B cell (primary cell): ENCODE results near the gene MEGF8. TPM values are rescaled to one million over a fixed set of nuclear protein-coding genes. Genes with fewer than 3 reads are reported as not detected.
A peak's percentile ranks its signal among the peaks of the same experiment; 100 is the strongest.

Source experiments
- ATAC-seq: fragments of 200-7000 bp; cut with Tn5 transposase; one replicate; pipeline ENCODE4 v1.10.0; 2021; ENCODE audit warnings: low read depth, mild to moderate bottlenecking, moderate number of reproducible peaks, moderate library complexity
- CTCF ChIA-PET: fragments of 350-600 bp; sonication (Branson Sonifier 250); formaldehyde crosslinking; loops from one replicate; lab custom pipeline; 2021; ENCODE audit warnings: antibody characterized with exemption, inconsistent platforms; lab: Charles Lee
- POLR2A ChIA-PET: fragments of 350-600 bp; sonication (Branson Sonifier 250); formaldehyde crosslinking; loops from one replicate; lab custom pipeline; 2021; ENCODE audit warnings: antibody characterized with exemption; lab: Charles Lee
- DNase-seq: peaks from one replicate; pipeline ENCODE4 v3.0.0; 2013
- H2AFZ ChIP-seq: 2 replicates; pipeline ENCODE4 v1.6.1; 2012; ENCODE audit warnings: mild to moderate bottlenecking, low read depth, low read length; ENCODE audit not compliant: insufficient read depth, poor library complexity, severe bottlenecking
- H3K27ac ChIP-seq, 2 donors: 1 replicate in 1 of 2; 2 replicates in 1 of 2; pipeline ENCODE4 v1.5.1; 2012 to 2013; ENCODE audit warnings: low read length in 2 of 2, mild to moderate bottlenecking in 2 of 2, moderate library complexity in 1 of 2
- H3K27me3 ChIP-seq, 4 experiments: fragments of 200-600 bp in 1 of 4; sonication (generic) in 1 of 4; replicated peaks in 1 of 4; 1 replicate in 2 of 4; 2 replicates in 2 of 4; pipeline versions ENCODE4 v1.6.1 to v1.7.0; 2013 to 2016; ENCODE audit warnings: low read length in 3 of 4, mild to moderate bottlenecking in 2 of 4, mixed read lengths in 1 of 4, moderate library complexity in 1 of 4; ENCODE audit not compliant: insufficient read depth in 4 of 4, control insufficient read depth in 3 of 4; ENCODE audit errors: control extremely low read depth in 1 of 4
- H3K36me3 ChIP-seq, 2 experiments: replicated peaks in 1 of 2; 1 replicate in 1 of 2; 2 replicates in 1 of 2; pipeline versions ENCODE4 v1.6.1 to v1.7.1; 2013; ENCODE audit warnings: low read length in 1 of 2; ENCODE audit not compliant: insufficient read depth in 2 of 2, control insufficient read depth in 1 of 2; ENCODE audit errors: control extremely low read depth in 1 of 2, extremely low read depth in 1 of 2
- H3K4me1 ChIP-seq, 2 donors: fragments of 200-600 bp in 1 of 2; sonication (generic) in 1 of 2; 1 replicate in 1 of 2; 2 replicates in 1 of 2; pipeline versions ENCODE4 v1.5.1 to v1.6.1; 2013 to 2017; ENCODE audit warnings: low read length in 2 of 2; ENCODE audit not compliant: control insufficient read depth in 2 of 2, insufficient read depth in 2 of 2
- H3K4me2 ChIP-seq: replicated peaks from 2 replicates; pipeline ENCODE3; 2012; ENCODE audit warnings: mild to moderate bottlenecking, low read depth, low read length; ENCODE audit not compliant: poor library complexity, severe bottlenecking
- H3K4me3 ChIP-seq, 5 experiments: fragments of 200-600 bp in 1 of 5; sonication (generic) in 1 of 5; 1 replicate in 3 of 5; 2 replicates in 2 of 5; pipeline versions ENCODE4 v1.5.1 to v1.7.0; 2011 to 2016; ENCODE audit warnings: low read length in 4 of 5, mild to moderate bottlenecking in 4 of 5, low read depth in 2 of 5, control low read depth in 1 of 5, moderate library complexity in 1 of 5; ENCODE audit not compliant: insufficient read depth in 1 of 5; ENCODE audit errors: control extremely low read depth in 1 of 5, extremely low read depth in 1 of 5
- H3K79me2 ChIP-seq: fragments of 200-600 bp; sonication (generic); one replicate; pipeline ENCODE4 v1.6.0; 2016; ENCODE audit warnings: low read length; ENCODE audit not compliant: control insufficient read depth, insufficient read depth
- H3K9ac ChIP-seq: fragments of 200-600 bp; sonication (generic); 2 replicates; pipeline ENCODE4 v1.6.1; 2017; ENCODE audit warnings: mild to moderate bottlenecking, low read length, moderate library complexity
- H3K9me3 ChIP-seq, 3 donors: one replicate each; pipeline versions ENCODE4 v1.6.1 to v1.7.1; 2013; ENCODE audit warnings: low read length in 2 of 3; ENCODE audit not compliant: control insufficient read depth in 2 of 3, insufficient read depth in 1 of 3; ENCODE audit errors: control extremely low read depth in 1 of 3
- H4K20me1 ChIP-seq: 2 replicates; pipeline ENCODE4 v1.6.0; 2012; ENCODE audit warnings: mild to moderate bottlenecking, low read length; ENCODE audit not compliant: insufficient read depth, control insufficient read depth, poor library complexity, severe bottlenecking
- H3K27ac Mint-ChIP-seq: one replicate; pipeline ENCODE4 v1.8.0; 2021; ENCODE audit warnings: mixed read lengths
- H3K27me3 Mint-ChIP-seq: one replicate; pipeline ENCODE4 v1.8.0; 2021; ENCODE audit warnings: mixed read lengths
- H3K4me1 Mint-ChIP-seq: one replicate; pipeline ENCODE4 v1.8.0; 2021; ENCODE audit warnings: mixed read lengths
- H3K4me3 Mint-ChIP-seq: one replicate; pipeline ENCODE4 v1.8.0; 2021; ENCODE audit warnings: mixed read lengths
- H3K9me3 Mint-ChIP-seq: one replicate; pipeline ENCODE4 v1.8.0; 2022; ENCODE audit warnings: mixed read lengths; ENCODE audit not compliant: insufficient read depth
- EZH2 ChIP-seq: IDR thresholded peaks from 2 replicates; pipeline ENCODE4 v1.6.1; 2012; ENCODE audit warnings: borderline replicate concordance, low read depth, mild to moderate bottlenecking, moderate library complexity, low read length; ENCODE audit not compliant: insufficient read depth, poor library complexity, severe bottlenecking
- WGBS: methylation state at CpG from one replicate; pipeline ENCODE4 v1.1.5; 2013; ENCODE audit warnings: missing lambda C conversion rate; ENCODE audit not compliant: insufficient coverage; 5-methylcytosine and 5-hydroxymethylcytosine counted together
- intact Hi-C: fragments of 100-400 bp; cut with micrococcal nuclease; formaldehyde crosslinking; loops from one replicate; pipeline ENCODE4 v1.10.0; 2022
- polyA plus RNA-seq: library from polyadenylated mRNA; depleted of rRNA; stranded (reverse); fragments of >200 nt; gene quantifications from 2 replicates; pipeline ENCODE4 v1.2.3, GENCODE V29; 2012
- total RNA-seq, 2 donors: library from RNA; stranded (reverse); fragments of 120-200 nt in 1 of 2; gene quantifications; 1 replicate in 1 of 2; 2 replicates in 1 of 2; pipeline versions ENCODE4 v1.2.3 to v1.2.4, GENCODE V29; 2013 to 2022
- TF ChIP-seq, protein P1 (sequence below): fragments of 200-600 bp; IDR thresholded peaks from one replicate; pipeline ENCODE4 v1.8.0; 2022; ENCODE audit warnings: antibody characterized with exemption, mild to moderate bottlenecking

MEGF8 gene
- total and polyA plus RNA-seq, 2 donors (not counting 1 experiment from before 2014, with no cell fraction given), result 8.2 to 26.5 TPM

GRCh38 chr19:42401365-42402303 lies 76.2 kb downstream of the MEGF8 start:
- H3K4me3 Mint-ChIP-seq, result peak overlapping the region; percentile 89
- TF ChIP-seq EZH2, result no peak
- TF ChIP-seq, protein P1, sequence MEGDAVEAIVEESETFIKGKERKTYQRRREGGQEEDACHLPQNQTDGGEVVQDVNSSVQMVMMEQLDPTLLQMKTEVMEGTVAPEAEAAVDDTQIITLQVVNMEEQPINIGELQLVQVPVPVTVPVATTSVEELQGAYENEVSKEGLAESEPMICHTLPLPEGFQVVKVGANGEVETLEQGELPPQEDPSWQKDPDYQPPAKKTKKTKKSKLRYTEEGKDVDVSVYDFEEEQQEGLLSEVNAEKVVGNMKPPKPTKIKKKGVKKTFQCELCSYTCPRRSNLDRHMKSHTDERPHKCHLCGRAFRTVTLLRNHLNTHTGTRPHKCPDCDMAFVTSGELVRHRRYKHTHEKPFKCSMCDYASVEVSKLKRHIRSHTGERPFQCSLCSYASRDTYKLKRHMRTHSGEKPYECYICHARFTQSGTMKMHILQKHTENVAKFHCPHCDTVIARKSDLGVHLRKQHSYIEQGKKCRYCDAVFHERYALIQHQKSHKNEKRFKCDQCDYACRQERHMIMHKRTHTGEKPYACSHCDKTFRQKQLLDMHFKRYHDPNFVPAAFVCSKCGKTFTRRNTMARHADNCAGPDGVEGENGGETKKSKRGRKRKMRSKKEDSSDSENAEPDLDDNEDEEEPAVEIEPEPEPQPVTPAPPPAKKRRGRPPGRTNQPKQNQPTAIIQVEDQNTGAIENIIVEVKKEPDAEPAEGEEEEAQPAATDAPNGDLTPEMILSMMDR, result peak; percentile 82
- peak overlapping the region; percentile 95 for H3K4me2 ChIP-seq
- H3K27me3 ChIP-seq, result no peaks in the 10 kb centered on the region
- ChIA-PET CTCF (interaction anchor here (0.5 to 3.1 kb wide), 19 partner anchors 10 to 323 kb away, joined by 3 to 27 read pairs (median 6); partner anchors contain the start of genes CEACAM1 and CNFN), POLR2A (interaction anchor here (0.5 to 0.6 kb wide), 2 partner anchors 10 to 37 kb away, joined by 3 to 6 read pairs; no protein-coding TSS in a partner anchor)
- H3K9me3 Mint-ChIP-seq, result no peaks in the 10 kb centered on the region
- peak overlapping the region; percentile 87 for H3K27ac Mint-ChIP-seq
- H3K4me1 ChIP-seq, result peaks cover 21 to 35% of the 10 kb centered on the region in 2 donors
- H3K27ac ChIP-seq, result peak overlapping the region in 1 of 2 donors; percentile 15
- peaks cover 41% of the 10 kb centered on the region for H3K4me1 Mint-ChIP-seq
- H3K79me2 ChIP-seq, result peaks cover 33% of the 10 kb centered on the region
- peak overlapping the region; percentile 60 for H3K9ac ChIP-seq
- peak overlapping the region; percentile 79 for H2AFZ ChIP-seq
- H4K20me1 ChIP-seq, result no peaks in the 10 kb centered on the region
- H3K36me3 ChIP-seq, result peaks cover 0 to 21% of the 10 kb centered on the region in 2 experiments
- ATAC-seq (peak; percentile 50), DNase-seq (peak; percentile 85)
- intact Hi-C loops, result loop anchor here (1.0 kb wide), 4 partner anchors 14 to 76 kb away; partner anchors contain the start of gene MEGF8
- peak overlapping the region in 4 of 5 experiments; percentile 45 to 67 (median 52) for H3K4me3 ChIP-seq
- H3K9me3 ChIP-seq, result no peaks in the 10 kb centered on the region
- no peaks in the 10 kb centered on the region for H3K27me3 Mint-ChIP-seq
- WGBS, result under 1% methylated on average over 70 of the region's 80 CpGs
